ENCODE measurements around the gene DLG1. TPM values are rescaled to one million over a fixed set of nuclear protein-coding genes. Genes with fewer than 3 reads are reported as not detected.

Gene DLG1
- total and polyA plus RNA-seq, 12 donors = 14.1 to 74.6 (median 58.4) TPM

- Histone ChIP-seq H3K36me3 (replicated peaks in 1 of 2) (no peaks in the 10 kb centered on the region), H3K4me1 (replicated peaks in 1 of 2) (peaks cover 0 to 3% of the 10 kb centered on the region in 2 donors), H3K27ac (no peak overlapping the region), H3K9me3 (replicated peaks in 1 of 3) (no peaks in the 10 kb centered on the region), H3K27me3 (no peaks in the 10 kb centered on the region), H3K4me3 (no peak overlapping the region)
- DNase-seq = no peak
- TF ChIP-seq POLR2A (IDR thresholded peaks at IDR 0.05) = no peak
- TF ChIP-seq CTCF (IDR thresholded peaks at IDR 0.05) = no peak
- intact Hi-C loops (cut with DNase I) = loop anchor here (10.0 kb wide), 1 partner anchor 177 kb away; no protein-coding TSS in a partner anchor
- WGBS, 4 donors = 69 to 77% (median 72%) methylated on average over 10 to 12 of the region's 12 CpGs
Measured at GRCh38 chr3:197007296-197007940, 291.0 kb downstream of the DLG1 start.

DNA sequence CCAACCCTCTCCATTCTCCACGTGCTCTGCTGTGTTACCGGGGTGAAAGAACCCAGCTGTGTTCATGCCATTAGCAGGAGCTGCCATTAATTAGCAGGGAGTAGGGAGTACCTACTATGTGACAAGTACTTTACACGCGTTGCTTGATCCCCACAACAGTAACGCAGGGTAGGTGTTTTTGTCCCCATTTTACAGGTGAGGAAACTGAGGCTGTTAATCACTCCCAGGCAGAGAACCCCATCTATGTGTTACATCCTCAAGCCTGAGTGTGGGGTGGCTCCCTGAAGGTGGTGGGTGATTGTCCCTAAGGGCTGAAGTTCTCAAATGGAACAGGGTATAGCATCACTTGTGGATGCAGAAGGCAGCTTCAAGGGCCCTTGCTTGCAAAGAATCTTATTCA is 291.6 kb downstream of the DLG1 start:
- H3K36me3 ChIP-seq (replicated peaks in 1 of 2) = no peaks in the 10 kb centered on the region
- no peak for DNase-seq
- peaks cover 0 to 3% of the 10 kb centered on the region in 2 donors for H3K4me1 ChIP-seq (replicated peaks in 1 of 2)
- H3K27ac ChIP-seq = no peak overlapping the region
- WGBS, 4 donors = 91 to 99% (median 92%) methylated on average over 5 of the region's 5 CpGs
- intact Hi-C loops (cut with DNase I) = loop anchor here (10.0 kb wide), 1 partner anchor 178 kb away; no protein-coding TSS in a partner anchor
- no peaks in the 10 kb centered on the region for H3K9me3 ChIP-seq (replicated peaks in 1 of 3)
- TF ChIP-seq CTCF (IDR thresholded peaks at IDR 0.05) = no peak
- TF ChIP-seq POLR2A (IDR thresholded peaks at IDR 0.05) = no peak
- H3K4me3 ChIP-seq = no peak overlapping the region
- H3K27me3 ChIP-seq = no peaks in the 10 kb centered on the region

DNA sequence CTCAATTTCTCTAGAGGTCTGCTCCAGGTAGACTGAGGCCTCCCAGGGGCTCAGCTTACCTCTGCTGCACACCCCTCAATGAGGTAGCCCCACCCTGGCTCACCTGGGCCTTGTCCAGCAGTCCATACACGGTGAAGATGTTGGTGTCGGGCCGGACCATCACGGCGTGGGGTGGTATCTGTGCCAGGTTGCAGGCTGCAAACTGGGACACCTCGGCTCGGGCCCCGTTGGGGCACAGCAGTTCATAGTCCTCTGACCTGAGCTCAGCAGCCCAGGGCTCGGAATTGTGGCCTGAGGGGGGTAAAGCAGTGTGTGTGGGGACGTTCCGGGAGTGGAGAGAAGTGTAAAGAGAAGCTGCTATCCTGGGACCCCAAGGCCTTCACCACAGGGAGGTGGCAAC is 292.0 kb downstream of the DLG1 start:
- H3K4me1 ChIP-seq (replicated peaks in 1 of 2) = peaks cover 0 to 3% of the 10 kb centered on the region in 2 donors
- H3K4me3 ChIP-seq = no peak overlapping the region
- no peak overlapping the region for H3K27ac ChIP-seq
- no peak for DNase-seq
- intact Hi-C loops (cut with DNase I) = loop anchor here (10.0 kb wide), 1 partner anchor 178 kb away; no protein-coding TSS in a partner anchor
- H3K36me3 ChIP-seq (replicated peaks in 1 of 2) = no peaks in the 10 kb centered on the region
- TF ChIP-seq POLR2A (IDR thresholded peaks at IDR 0.05) (no peak), CTCF (IDR thresholded peaks at IDR 0.05) (no peak)
- H3K9me3 ChIP-seq (replicated peaks in 1 of 3) = no peaks in the 10 kb centered on the region
- WGBS, 4 donors = 73 to 94% (median 92%) methylated on average over 3 to 11 of the region's 11 CpGs
- H3K27me3 ChIP-seq = no peaks in the 10 kb centered on the region

- no peaks in the 10 kb centered on the region for H3K36me3 ChIP-seq (replicated peaks in 1 of 2)
- WGBS, 4 donors = 25 to 100% (median 30%) methylated on average over 1 to 60 of the region's 61 CpGs
- peak overlapping the region in 1 of 5 donors; percentile 80 for H3K27ac ChIP-seq
- TF ChIP-seq POLR2A (IDR thresholded peaks at IDR 0.05) = no peak
- no peak for TF ChIP-seq CTCF (IDR thresholded peaks at IDR 0.05)
- peak overlapping the region in 2 of 4 donors; percentile 19 to 80 for H3K4me3 ChIP-seq
- H3K27me3 ChIP-seq = no peaks in the 10 kb centered on the region
- H3K4me1 ChIP-seq (replicated peaks in 1 of 2) = peaks cover 0 to 3% of the 10 kb centered on the region in 2 donors
- intact Hi-C loops (cut with DNase I) = loop anchor here (10.0 kb wide), 1 partner anchor 181 kb away; no protein-coding TSS in a partner anchor
- no peak for DNase-seq
- H3K9me3 ChIP-seq (replicated peaks in 1 of 3) = no peaks in the 10 kb centered on the region
Measured at GRCh38 chr3:197003461-197004385, 294.7 kb downstream of the DLG1 start.

All from adrenal gland (tissue), 12 donors.